Panc1 (cell line): ENCODE results near the gene ZFR2. TPM values are rescaled to one million over a fixed set of nuclear protein-coding genes. Genes with fewer than 3 reads are reported as not detected.

Experiments used
- ATAC-seq: fragments of 200-7000 bp; cut with Tn5 transposase; 2 replicates; pipeline ENCODE4 v1.9.1; 2020; ENCODE audit warnings: mild to moderate bottlenecking, moderate library complexity
- BruUV-seq: library from RNA; stranded (reverse); fragments of 400-500 nt; replicated peaks from 2 replicates; lab custom pipeline; 2021; lab: Mats Ljungman, UMichigan
- CTCF ChIA-PET: fragments of 300-600 bp; sonication (Branson Sonifier 250); formaldehyde crosslinking; loops from one replicate; lab custom pipeline; 2022; ENCODE audit warnings: antibody characterized with exemption; lab: Charles Lee
- POLR2A ChIA-PET: fragments of 300-600 bp; sonication (Branson Sonifier 250); formaldehyde crosslinking; loops from one replicate; lab custom pipeline; 2022; ENCODE audit warnings: antibody characterized with exemption; lab: Charles Lee
- DNase-seq: peaks from one replicate; pipeline ENCODE4 v3.0.0-alpha.2; 2010; ENCODE audit warnings: low read depth, low spot score
- H3K27ac ChIP-seq: 2 replicates; pipeline ENCODE4 v1.5.1; 2011; ENCODE audit warnings: mild to moderate bottlenecking, low read length, inconsistent platforms
- H3K27me3 ChIP-seq: fragments of 200-500 bp; sonication (Bioruptor generic); 2 replicates; pipeline ENCODE4 v1.6.0; 2014; ENCODE audit warnings: low read length, inconsistent platforms; ENCODE audit not compliant: control insufficient read depth, insufficient read depth
- H3K36me3 ChIP-seq: fragments of 200-500 bp; sonication (Bioruptor generic); 2 replicates; pipeline ENCODE4 v1.5.1; 2014; ENCODE audit warnings: inconsistent platforms, mild to moderate bottlenecking, low read length, moderate library complexity; ENCODE audit not compliant: control insufficient read depth, insufficient read depth
- H3K4me1 ChIP-seq: 2 replicates; pipeline ENCODE4 v1.5.1; 2011; ENCODE audit warnings: inconsistent platforms, mild to moderate bottlenecking, low read length, moderate library complexity; ENCODE audit not compliant: control insufficient read depth, insufficient read depth
- H3K4me3 ChIP-seq, 2 experiments: 2 replicates each; pipeline ENCODE4 v1.5.1; 2011 to 2012; ENCODE audit warnings: low read depth in 2 of 2, low read length in 2 of 2, mild to moderate bottlenecking in 2 of 2, inconsistent platforms in 1 of 2, moderate library complexity in 1 of 2
- H3K9me3 ChIP-seq: fragments of 200-500 bp; sonication (Bioruptor generic); 2 replicates; pipeline ENCODE4 v1.5.1; 2014; ENCODE audit warnings: low read depth, mild to moderate bottlenecking, inconsistent platforms, low read length, moderate library complexity; ENCODE audit not compliant: control insufficient read depth, insufficient read depth
- POLR2AphosphoS5 ChIP-seq: IDR thresholded peaks from 2 replicates; pipeline ENCODE4 v1.6.1; 2012; ENCODE audit warnings: mild to moderate bottlenecking, low read depth, low read length, moderate library complexity
- SIN3A ChIP-seq: IDR thresholded peaks from 2 replicates; pipeline ENCODE4 v1.6.1; 2012; ENCODE audit warnings: low read depth, mild to moderate bottlenecking, low read length, moderate library complexity, borderline replicate concordance; ENCODE audit not compliant: insufficient read depth
- TCF7L2 ChIP-seq: IDR thresholded peaks from 2 replicates; pipeline ENCODE4 v1.6.1; 2011; ENCODE audit warnings: mild to moderate bottlenecking, low read depth, low read length, inconsistent platforms
- in situ Hi-C: cut with HindIII; loops from 2 replicates; pipeline ENCODE4 v1.10.0; 2016; ENCODE audit warnings: low sequenced_read_pairs, low pct_unique_long_range_greater_than_20kb
- intact Hi-C: fragments of 100-400 bp; cut with micrococcal nuclease; formaldehyde crosslinking; loops from one replicate; pipeline ENCODE4 v1.10.0; 2022; ENCODE audit not compliant: unreplicated experiment
- total RNA-seq: library from RNA; stranded (reverse); gene quantifications from one replicate; pipeline ENCODE4 v1.2.1, GENCODE V29; 2021; ENCODE audit not compliant: unreplicated experiment
- TF ChIP-seq, protein P1 (sequence below), 2 experiments: IDR thresholded peaks; 2 replicates each; pipeline ENCODE4 v1.6.1; 2011 to 2012; ENCODE audit warnings: low read depth in 2 of 2, control low read depth in 1 of 2, low read length in 1 of 2, mild to moderate bottlenecking in 1 of 2, moderate library complexity in 1 of 2; ENCODE audit not compliant: insufficient read depth in 1 of 2
- TF ChIP-seq, protein P2 (sequence below): fragments of 450-650 bp; IDR thresholded peaks from 2 replicates; pipeline ENCODE4 v1.5.1; 2017; ENCODE audit warnings: mild to moderate bottlenecking

The ZFR2 gene
- total RNA-seq, 1 experiment from 2014 or later: 0.74 TPM

DNA sequence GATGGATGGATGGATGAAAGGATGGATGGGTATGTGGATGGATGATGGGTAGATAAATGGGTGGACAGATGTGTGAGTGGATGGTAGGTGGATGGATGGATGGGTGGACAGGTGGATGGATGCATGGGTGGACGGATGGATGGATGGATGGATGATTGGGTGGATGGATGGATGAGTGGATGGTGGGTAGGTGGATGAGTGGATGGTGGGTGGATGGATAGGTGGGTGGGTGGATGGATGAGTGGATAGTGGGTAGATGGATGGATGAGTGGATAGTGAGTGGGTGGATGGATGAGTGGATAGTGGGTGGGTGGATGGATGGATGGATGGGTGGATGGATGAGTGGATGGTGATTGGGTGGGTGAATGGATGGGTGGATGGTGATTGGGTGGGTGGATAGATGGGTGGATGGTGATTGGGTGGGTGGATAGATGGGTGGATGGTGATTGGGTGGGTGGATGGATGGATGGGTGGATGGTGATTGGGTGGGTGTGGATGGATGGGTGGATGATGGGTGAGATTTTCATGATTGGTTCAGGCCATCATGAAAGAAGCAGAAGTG lies 92.3 kb downstream of the ZFR2 start:
- Histone ChIP-seq H3K27me3 (no peaks in the 10 kb centered on the region), H3K4me3 (no peak overlapping the region), H3K9me3 (no peaks in the 10 kb centered on the region), H3K36me3 (no peaks in the 10 kb centered on the region), H3K27ac (no peak overlapping the region), H3K4me1 (no peaks in the 10 kb centered on the region)
- TF ChIP-seq, protein P1, sequence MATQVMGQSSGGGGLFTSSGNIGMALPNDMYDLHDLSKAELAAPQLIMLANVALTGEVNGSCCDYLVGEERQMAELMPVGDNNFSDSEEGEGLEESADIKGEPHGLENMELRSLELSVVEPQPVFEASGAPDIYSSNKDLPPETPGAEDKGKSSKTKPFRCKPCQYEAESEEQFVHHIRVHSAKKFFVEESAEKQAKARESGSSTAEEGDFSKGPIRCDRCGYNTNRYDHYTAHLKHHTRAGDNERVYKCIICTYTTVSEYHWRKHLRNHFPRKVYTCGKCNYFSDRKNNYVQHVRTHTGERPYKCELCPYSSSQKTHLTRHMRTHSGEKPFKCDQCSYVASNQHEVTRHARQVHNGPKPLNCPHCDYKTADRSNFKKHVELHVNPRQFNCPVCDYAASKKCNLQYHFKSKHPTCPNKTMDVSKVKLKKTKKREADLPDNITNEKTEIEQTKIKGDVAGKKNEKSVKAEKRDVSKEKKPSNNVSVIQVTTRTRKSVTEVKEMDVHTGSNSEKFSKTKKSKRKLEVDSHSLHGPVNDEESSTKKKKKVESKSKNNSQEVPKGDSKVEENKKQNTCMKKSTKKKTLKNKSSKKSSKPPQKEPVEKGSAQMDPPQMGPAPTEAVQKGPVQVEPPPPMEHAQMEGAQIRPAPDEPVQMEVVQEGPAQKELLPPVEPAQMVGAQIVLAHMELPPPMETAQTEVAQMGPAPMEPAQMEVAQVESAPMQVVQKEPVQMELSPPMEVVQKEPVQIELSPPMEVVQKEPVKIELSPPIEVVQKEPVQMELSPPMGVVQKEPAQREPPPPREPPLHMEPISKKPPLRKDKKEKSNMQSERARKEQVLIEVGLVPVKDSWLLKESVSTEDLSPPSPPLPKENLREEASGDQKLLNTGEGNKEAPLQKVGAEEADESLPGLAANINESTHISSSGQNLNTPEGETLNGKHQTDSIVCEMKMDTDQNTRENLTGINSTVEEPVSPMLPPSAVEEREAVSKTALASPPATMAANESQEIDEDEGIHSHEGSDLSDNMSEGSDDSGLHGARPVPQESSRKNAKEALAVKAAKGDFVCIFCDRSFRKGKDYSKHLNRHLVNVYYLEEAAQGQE (IDR thresholded peaks at IDR 0.05; ENCODE audit: insufficient read depth in 1 of 2, low read depth in 2 of 2, low read length in 1 of 2): no peak
- no peak for TF ChIP-seq SIN3A
- no peak for TF ChIP-seq TCF7L2
- TF ChIP-seq, protein P2, sequence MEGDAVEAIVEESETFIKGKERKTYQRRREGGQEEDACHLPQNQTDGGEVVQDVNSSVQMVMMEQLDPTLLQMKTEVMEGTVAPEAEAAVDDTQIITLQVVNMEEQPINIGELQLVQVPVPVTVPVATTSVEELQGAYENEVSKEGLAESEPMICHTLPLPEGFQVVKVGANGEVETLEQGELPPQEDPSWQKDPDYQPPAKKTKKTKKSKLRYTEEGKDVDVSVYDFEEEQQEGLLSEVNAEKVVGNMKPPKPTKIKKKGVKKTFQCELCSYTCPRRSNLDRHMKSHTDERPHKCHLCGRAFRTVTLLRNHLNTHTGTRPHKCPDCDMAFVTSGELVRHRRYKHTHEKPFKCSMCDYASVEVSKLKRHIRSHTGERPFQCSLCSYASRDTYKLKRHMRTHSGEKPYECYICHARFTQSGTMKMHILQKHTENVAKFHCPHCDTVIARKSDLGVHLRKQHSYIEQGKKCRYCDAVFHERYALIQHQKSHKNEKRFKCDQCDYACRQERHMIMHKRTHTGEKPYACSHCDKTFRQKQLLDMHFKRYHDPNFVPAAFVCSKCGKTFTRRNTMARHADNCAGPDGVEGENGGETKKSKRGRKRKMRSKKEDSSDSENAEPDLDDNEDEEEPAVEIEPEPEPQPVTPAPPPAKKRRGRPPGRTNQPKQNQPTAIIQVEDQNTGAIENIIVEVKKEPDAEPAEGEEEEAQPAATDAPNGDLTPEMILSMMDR: no peak
- ChIA-PET CTCF (no interaction called here), POLR2A (no interaction called here)
- in situ Hi-C loops: no loop called here
- BruUV-seq: no TSS peak
- DNase-seq: no peak
- ATAC-seq: no peak
- intact Hi-C loops: no loop called here

DNA sequence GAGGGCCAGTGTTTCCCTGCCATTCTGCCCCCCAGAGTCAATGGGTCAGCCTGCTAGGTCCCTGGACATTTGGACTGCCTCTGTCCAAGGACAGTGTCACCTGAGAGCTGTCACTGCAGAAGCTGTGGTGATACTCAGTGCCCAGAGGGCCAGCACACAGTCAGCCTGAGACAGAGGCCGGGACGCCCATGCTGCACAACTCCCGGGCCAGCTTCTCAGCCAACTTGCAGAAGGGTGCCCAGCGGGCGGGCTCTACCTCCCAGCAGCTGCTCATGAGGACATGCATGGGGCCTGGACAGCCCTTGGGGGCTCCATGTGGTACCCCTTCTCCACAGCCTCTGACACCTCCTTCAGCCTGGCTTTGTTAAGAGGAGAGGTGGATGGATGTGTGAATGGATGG lies 93.0 kb downstream of the ZFR2 start:
- ATAC-seq: no peak
- Histone ChIP-seq H3K4me1 (no peaks in the 10 kb centered on the region), H3K9me3 (no peaks in the 10 kb centered on the region), H3K27ac (no peak overlapping the region), H3K4me3 (no peak overlapping the region), H3K27me3 (no peaks in the 10 kb centered on the region), H3K36me3 (no peaks in the 10 kb centered on the region)
- no TSS peak for BruUV-seq
- intact Hi-C loops (no loop called here), in situ Hi-C loops (no loop called here)
- POLR2A ChIA-PET: no interaction called here
- no peak for DNase-seq
- TF ChIP-seq, protein P1 (IDR thresholded peaks at IDR 0.05; ENCODE audit: insufficient read depth in 1 of 2, low read depth in 2 of 2, low read length in 1 of 2): no peak
- TF ChIP-seq SIN3A (no peak), POLR2AphosphoS5 (no peak), TCF7L2 (no peak)
- TF ChIP-seq, protein P2: no peak
- CTCF ChIA-PET: interaction anchor here (0.6 kb wide), 1 partner anchor 83 kb away, joined by 3 read pairs; no protein-coding TSS in a partner anchor
